H1 (cell line): ENCODE results near the gene KCND1. TPM values are rescaled to one million over a fixed set of nuclear protein-coding genes. Genes with fewer than 3 reads are reported as not detected.

Experiments
- CTCF ChIA-PET: fragments of 300-600 bp; sonication (Branson Sonifier 250); formaldehyde crosslinking; loops from one replicate; lab custom pipeline; 2021; ENCODE audit not compliant: partially characterized antibody; lab: Charles Lee
- POLR2A ChIA-PET: fragments of 300-600 bp; sonication (Branson Sonifier 250); formaldehyde crosslinking; loops from one replicate; lab custom pipeline; 2021; ENCODE audit warnings: inconsistent platforms; ENCODE audit not compliant: partially characterized antibody; lab: Charles Lee
- DNase-seq, 2 experiments: peaks; one replicate each; pipeline versions ENCODE4 v3.0.0 to v3.0.0-alpha.2; 2010 to 2022; ENCODE audit warnings: low spot score in 2 of 2, low read depth in 1 of 2, mixed read lengths in 1 of 2
- FAIRE-seq: peaks from 2 replicates; lab custom pipeline; 2011; peaks lifted over from hg19 to GRCh38; lab: Jason Lieb, UNC
- H2AFZ ChIP-seq: 2 replicates; pipeline ENCODE4 v1.8.1; 2012; ENCODE audit warnings: low read length, inconsistent platforms
- H2AK5ac ChIP-seq: 2 replicates; pipeline ENCODE4 v1.6.1; 2013; ENCODE audit warnings: low read depth, low read length
- H2BK120ac ChIP-seq: replicated peaks from 2 replicates; pipeline ENCODE3; 2013; ENCODE audit warnings: low read depth, low read length, inconsistent platforms
- H2BK12ac ChIP-seq: 2 replicates; pipeline ENCODE4 v1.6.1; 2013; ENCODE audit warnings: low read depth, low read length
- H2BK15ac ChIP-seq: 2 replicates; pipeline ENCODE4 v1.6.1; 2013; ENCODE audit warnings: low read length
- H2BK20ac ChIP-seq: 2 replicates; pipeline ENCODE4 v1.6.1; 2013; ENCODE audit warnings: low read length
- H2BK5ac ChIP-seq: 2 replicates; pipeline ENCODE4 v1.6.1; 2013; ENCODE audit warnings: low read depth, low read length
- H3K14ac ChIP-seq: 2 replicates; pipeline ENCODE4 v1.6.1; 2013; ENCODE audit warnings: inconsistent platforms; ENCODE audit not compliant: insufficient read length
- H3K18ac ChIP-seq: 2 replicates; pipeline ENCODE4 v1.6.1; 2013; ENCODE audit warnings: low read length; ENCODE audit errors: extremely low read depth
- H3K23ac ChIP-seq: 2 replicates; pipeline ENCODE4 v1.6.1; 2013; ENCODE audit warnings: inconsistent platforms; ENCODE audit not compliant: insufficient read length
- H3K23me2 ChIP-seq: 2 replicates; pipeline ENCODE4 v1.6.1; 2013; ENCODE audit warnings: low read depth, low read length
- H3K27ac ChIP-seq: 2 replicates; pipeline ENCODE4 v1.6.1; 2011; ENCODE audit warnings: low read depth, low read length, inconsistent platforms
- H3K27me3 ChIP-seq, 4 experiments: replicated peaks in 1 of 4; 1 replicate in 1 of 4; 2 replicates in 3 of 4; pipeline versions ENCODE4 v1.6.1 to v1.8.1; 2011 to 2013; ENCODE audit warnings: low read length in 3 of 4, mild to moderate bottlenecking in 3 of 4, inconsistent platforms in 2 of 4, mixed read lengths in 2 of 4, moderate library complexity in 1 of 4; ENCODE audit not compliant: control insufficient read depth in 3 of 4, insufficient read depth in 3 of 4; ENCODE audit errors: extremely low read depth in 1 of 4
- H3K36me3 ChIP-seq, 4 experiments: 2 replicates each; pipeline versions ENCODE4 v1.6.1 to v1.8.1; 2011 to 2013; ENCODE audit warnings: mild to moderate bottlenecking in 4 of 4, low read length in 3 of 4, moderate library complexity in 2 of 4, control low read depth in 1 of 4, inconsistent platforms in 1 of 4; ENCODE audit not compliant: insufficient read depth in 4 of 4, control insufficient read depth in 2 of 4
- H3K4ac ChIP-seq: replicated peaks from 2 replicates; pipeline ENCODE3; 2013; ENCODE audit warnings: low read length, low read depth, mixed read lengths, inconsistent platforms; ENCODE audit not compliant: insufficient read length
- H3K4me1 ChIP-seq, 4 experiments: replicated peaks in 1 of 4; 1 replicate in 1 of 4; 2 replicates in 3 of 4; pipeline versions ENCODE4 v1.6.1 to v1.8.1; 2011 to 2013; ENCODE audit warnings: low read length in 3 of 4, inconsistent platforms in 2 of 4, mixed read lengths in 1 of 4; ENCODE audit not compliant: insufficient read depth in 4 of 4, control insufficient read depth in 3 of 4
- H3K4me2 ChIP-seq, 2 experiments: 2 replicates each; pipeline versions ENCODE4 v1.6.1 to v1.8.1; 2011 to 2013; ENCODE audit warnings: low read depth in 2 of 2, low read length in 2 of 2, control low read depth in 1 of 2, inconsistent platforms in 1 of 2, mild to moderate bottlenecking in 1 of 2; ENCODE audit not compliant: insufficient read depth in 1 of 2
- H3K4me3 ChIP-seq, 4 experiments: fragments of 200-600, 300-600 bp in 1 of 4; sonication (generic), shearing (Covaris generic), sonication (Bioruptor Twin) in 1 of 4; 2 replicates each; pipeline versions ENCODE4 v1.5.1 to v1.8.1; 2011 to 2016; ENCODE audit warnings: low read length in 4 of 4, low read depth in 3 of 4, control low read depth in 2 of 4, inconsistent platforms in 2 of 4, mild to moderate bottlenecking in 2 of 4, mixed read lengths in 1 of 4, moderate library complexity in 1 of 4; ENCODE audit not compliant: insufficient read depth in 2 of 4; ENCODE audit errors: extremely low read depth in 1 of 4
- H3K56ac ChIP-seq: replicated peaks from 2 replicates; pipeline ENCODE3; 2013; ENCODE audit warnings: low read depth, mild to moderate bottlenecking, mixed read lengths, low read length, inconsistent platforms; ENCODE audit not compliant: insufficient read length
- H3K79me1 ChIP-seq: 2 replicates; pipeline ENCODE4 v1.6.1; 2013; ENCODE audit warnings: low read depth, low read length, control low read depth
- H3K79me2 ChIP-seq, 2 experiments: 2 replicates each; pipeline versions ENCODE4 v1.6.1 to v1.8.1; 2012 to 2013; ENCODE audit warnings: low read length in 2 of 2, mild to moderate bottlenecking in 2 of 2, inconsistent platforms in 1 of 2; ENCODE audit not compliant: insufficient read depth in 2 of 2, control insufficient read depth in 1 of 2
- H3K9ac ChIP-seq, 4 experiments: replicated peaks in 1 of 4; 1 replicate in 1 of 4; 2 replicates in 3 of 4; pipeline versions ENCODE4 v1.6.1 to v1.8.1; 2011 to 2013; ENCODE audit warnings: low read depth in 3 of 4, low read length in 3 of 4, control low read depth in 2 of 4, mild to moderate bottlenecking in 2 of 4, moderate library complexity in 2 of 4, inconsistent platforms in 1 of 4; ENCODE audit errors: extremely low read depth in 1 of 4
- H3K9me3 ChIP-seq, 2 experiments: 2 replicates each; pipeline versions ENCODE4 v1.6.1 to v1.8.1; 2012 to 2013; ENCODE audit warnings: mild to moderate bottlenecking in 2 of 2, moderate library complexity in 2 of 2, control low read depth in 1 of 2, inconsistent platforms in 1 of 2, low read depth in 1 of 2, low read length in 1 of 2, mixed read lengths in 1 of 2; ENCODE audit not compliant: insufficient read depth in 2 of 2
- H4K20me1 ChIP-seq, 2 experiments: replicated peaks in 1 of 2; 2 replicates each; pipeline versions ENCODE3 to v1.8.1; 2011 to 2013; ENCODE audit warnings: inconsistent platforms in 2 of 2, low read length in 2 of 2, mild to moderate bottlenecking in 1 of 2; ENCODE audit not compliant: insufficient read depth in 2 of 2, control insufficient read depth in 1 of 2
- H4K5ac ChIP-seq: 2 replicates; pipeline ENCODE4 v1.6.1; 2013; ENCODE audit warnings: low read length, low read depth, mixed read lengths, inconsistent platforms; ENCODE audit not compliant: insufficient read length
- H4K8ac ChIP-seq: 2 replicates; pipeline ENCODE4 v1.8.0; 2013; ENCODE audit warnings: mild to moderate bottlenecking, moderate library complexity, low read length, inconsistent platforms; ENCODE audit not compliant: insufficient read depth; ENCODE audit errors: extremely low read depth
- H4K91ac ChIP-seq: replicated peaks from 2 replicates; pipeline ENCODE3; 2013; ENCODE audit warnings: low read length, mixed read lengths, inconsistent platforms; ENCODE audit not compliant: insufficient read length
- BACH1 ChIP-seq: IDR thresholded peaks from 2 replicates; pipeline ENCODE4 v1.6.1; 2012; ENCODE audit warnings: low read length, improper control_type of control experiment
- RXRA ChIP-seq: IDR thresholded peaks from 2 replicates; pipeline ENCODE4 v1.6.1; 2011; ENCODE audit warnings: low read depth, mild to moderate bottlenecking, low read length, moderate library complexity; ENCODE audit not compliant: insufficient read depth
- TAF7 ChIP-seq: optimal IDR thresholded peaks from 2 replicates; pipeline ENCODE3; 2011; ENCODE audit warnings: low read depth, mild to moderate bottlenecking, inconsistent platforms, low read length, moderate library complexity, borderline replicate concordance
- ZNF274 ChIP-seq: IDR thresholded peaks from 2 replicates; pipeline ENCODE4 v1.7.0; 2012; ENCODE audit warnings: low read length, borderline replicate concordance; ENCODE audit errors: extremely low read depth
- WGBS, 2 experiments: shearing (Covaris generic) in 1 of 2; methylation state at CpG; one replicate each; pipeline versions ENCODE4 v1.1.6 to v1.1.7; 2013 to 2015; ENCODE audit warnings: low lambda C conversion rate in 2 of 2, mixed read lengths in 2 of 2, inconsistent platforms in 1 of 2, low coverage in 1 of 2, missing lambda C conversion rate in 1 of 2; ENCODE audit not compliant: insufficient replicate concordance in 2 of 2, insufficient coverage in 1 of 2, insufficient read length in 1 of 2; ENCODE audit errors: extremely low coverage in 1 of 2, missing lambda C conversion rate in 1 of 2; 5-methylcytosine and 5-hydroxymethylcytosine counted together
- polyA plus RNA-seq, 7 experiments: library from polyadenylated mRNA; depleted of rRNA in 3 of 7; stranded (reverse) in 5 of 7; unstranded in 2 of 7; fragments of >200 nt in 5 of 7; fragments of 200-250 nt in 2 of 7; gene quantifications; 1 replicate in 5 of 7; 2 replicates in 1 of 7; 4 replicates in 1 of 7; pipeline versions ENCODE4 v1.2.1 to v1.2.3, GENCODE V29; 2011 to 2013; ENCODE audit warnings: missing spikeins in 2 of 7, mixed read lengths in 2 of 7
- total RNA-seq: library from RNA; stranded (reverse); fragmentation: NEBNext Ultra II Directional; extraction: Animal tissue kit (Norgen Biotek cat#: 25700); gene quantifications from 2 replicates; pipeline ENCODE4 v1.2.1, GENCODE V29; 2021

The KCND1 gene
- total and polyA plus RNA-seq, 2 of the 8 experiments (the other 6 are each of a cell fraction or from before 2014, with no cell fraction given): 3.1 to 6.8 TPM

GRCh38 chrX:48975541-48975940 is 3.9 kb upstream of the KCND1 start:
- H3K4me2 ChIP-seq: no peak overlapping the region
- no peak overlapping the region for H3K4ac ChIP-seq
- H3K9ac ChIP-seq: no peak overlapping the region
- H2BK20ac ChIP-seq: no peak overlapping the region
- H2BK5ac ChIP-seq: no peak overlapping the region
- no peaks in the 10 kb centered on the region for H3K79me2 ChIP-seq
- no peak overlapping the region for H3K23ac ChIP-seq
- H4K20me1 ChIP-seq: peaks cover 2 to 4% of the 10 kb centered on the region in 2 experiments
- H2AK5ac ChIP-seq: no peak overlapping the region
- WGBS, 2 experiments: 93 to 100% methylated on average over 2 to 5 of the region's 5 CpGs
- H3K9me3 ChIP-seq: no peaks in the 10 kb centered on the region
- H3K18ac ChIP-seq: no peak overlapping the region
- CTCF ChIA-PET: interaction anchor here (1.1 kb wide), 1 partner anchor 23 kb away, joined by 3 read pairs; no protein-coding TSS in a partner anchor
- H3K27ac ChIP-seq: no peak overlapping the region
- H3K23me2 ChIP-seq: peaks cover 4% of the 10 kb centered on the region; the same call in 1 of the 2 replicates
- no peak for FAIRE-seq
- H3K4me1 ChIP-seq: 0 out of 7 replicates have a peak, but pooled peaks cover 0 to 3% (median 0%) of the 10 kb centered on the region in 4 experiments
- no peak overlapping the region for H4K8ac ChIP-seq
- POLR2A ChIA-PET: interaction anchor here (0.9 to 9.0 kb wide), 6 partner anchors 12 to 131 kb away, joined by 3 to 70 read pairs (median 4); partner anchors contain the start of gene OTUD5
- no peak for DNase-seq
- no peak overlapping the region for H2BK120ac ChIP-seq
- no peak overlapping the region for H4K91ac ChIP-seq
- H3K4me3 ChIP-seq: no peak overlapping the region
- no peak overlapping the region for H2BK15ac ChIP-seq
- H3K14ac ChIP-seq: no peak overlapping the region
- H2BK12ac ChIP-seq: no peak overlapping the region
- H3K36me3 ChIP-seq: peaks cover 2 to 35% (median 19%) of the 10 kb centered on the region in 4 experiments; a peak in 5 of 8 replicates
- H4K5ac ChIP-seq: no peak overlapping the region
- no peak overlapping the region for H2AFZ ChIP-seq
- no peaks in the 10 kb centered on the region for H3K79me1 ChIP-seq
- no peak overlapping the region for H3K56ac ChIP-seq
- TF ChIP-seq TAF7 (no peak), RXRA (no peak), BACH1 (no peak), ZNF274 (no peak)
- no peaks in the 10 kb centered on the region for H3K27me3 ChIP-seq
